ENCODE results near the gene MEX3D. TPM values are rescaled to one million over a fixed set of nuclear protein-coding genes. Genes with fewer than 3 reads are reported as not detected.
"Not testable (repeated sequence)": the region's sequence is repeated elsewhere in the genome, so short reads cannot be mapped to it uniquely, and the experiment has no call there.

Gene MEX3D
- total RNA-seq, 1 donor from 2014 or later, result 134 TPM

GRCh38 chr19:1555487-1556389 is 12.4 kb downstream of the MEX3D start:
- TF ChIP-seq, protein P1, sequence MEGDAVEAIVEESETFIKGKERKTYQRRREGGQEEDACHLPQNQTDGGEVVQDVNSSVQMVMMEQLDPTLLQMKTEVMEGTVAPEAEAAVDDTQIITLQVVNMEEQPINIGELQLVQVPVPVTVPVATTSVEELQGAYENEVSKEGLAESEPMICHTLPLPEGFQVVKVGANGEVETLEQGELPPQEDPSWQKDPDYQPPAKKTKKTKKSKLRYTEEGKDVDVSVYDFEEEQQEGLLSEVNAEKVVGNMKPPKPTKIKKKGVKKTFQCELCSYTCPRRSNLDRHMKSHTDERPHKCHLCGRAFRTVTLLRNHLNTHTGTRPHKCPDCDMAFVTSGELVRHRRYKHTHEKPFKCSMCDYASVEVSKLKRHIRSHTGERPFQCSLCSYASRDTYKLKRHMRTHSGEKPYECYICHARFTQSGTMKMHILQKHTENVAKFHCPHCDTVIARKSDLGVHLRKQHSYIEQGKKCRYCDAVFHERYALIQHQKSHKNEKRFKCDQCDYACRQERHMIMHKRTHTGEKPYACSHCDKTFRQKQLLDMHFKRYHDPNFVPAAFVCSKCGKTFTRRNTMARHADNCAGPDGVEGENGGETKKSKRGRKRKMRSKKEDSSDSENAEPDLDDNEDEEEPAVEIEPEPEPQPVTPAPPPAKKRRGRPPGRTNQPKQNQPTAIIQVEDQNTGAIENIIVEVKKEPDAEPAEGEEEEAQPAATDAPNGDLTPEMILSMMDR (conservative IDR thresholded peaks at IDR 0.05; ENCODE audit: low read depth, low read length), result no peak
- DNase-seq (ENCODE audit: low read depth), result no peak
- no peak overlapping the region for H3K4me3 ChIP-seq (ENCODE audit: low read depth, low read length)

DNA sequence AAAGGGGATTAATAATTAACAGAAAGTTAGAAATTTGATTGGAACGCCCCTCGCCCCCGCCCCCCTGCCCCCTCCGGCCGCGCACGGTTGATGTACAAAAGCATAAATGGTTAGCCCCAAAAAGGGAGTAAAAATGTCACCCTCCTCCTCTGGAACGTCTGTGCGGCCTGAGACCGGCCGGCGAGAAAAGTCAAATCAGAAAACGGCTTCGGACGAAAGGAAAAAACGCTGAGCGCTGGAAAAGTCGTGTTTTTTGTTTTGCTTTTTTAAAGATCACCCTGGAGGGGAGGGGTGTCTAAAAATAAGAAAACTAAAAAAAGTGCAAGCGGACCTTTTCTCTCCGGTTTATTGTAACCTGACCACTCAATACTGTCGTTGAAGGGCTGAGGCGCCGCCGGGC is 13.2 kb downstream of the MEX3D start:
- TF ChIP-seq, protein P1 (conservative IDR thresholded peaks at IDR 0.05; ENCODE audit: low read depth, low read length), result no peak
- no peak for DNase-seq (ENCODE audit: low read depth)
- H3K4me3 ChIP-seq (ENCODE audit: low read depth, low read length), result no peak overlapping the region

GRCh38 chr19:1553415-1553814 is 14.7 kb downstream of the MEX3D start:
- no peak for DNase-seq (ENCODE audit: low read depth)
- TF ChIP-seq, protein P1 (conservative IDR thresholded peaks at IDR 0.05; ENCODE audit: low read depth, low read length), result no peak
- H3K4me3 ChIP-seq (ENCODE audit: low read depth, low read length), result no peak overlapping the region

DNA sequence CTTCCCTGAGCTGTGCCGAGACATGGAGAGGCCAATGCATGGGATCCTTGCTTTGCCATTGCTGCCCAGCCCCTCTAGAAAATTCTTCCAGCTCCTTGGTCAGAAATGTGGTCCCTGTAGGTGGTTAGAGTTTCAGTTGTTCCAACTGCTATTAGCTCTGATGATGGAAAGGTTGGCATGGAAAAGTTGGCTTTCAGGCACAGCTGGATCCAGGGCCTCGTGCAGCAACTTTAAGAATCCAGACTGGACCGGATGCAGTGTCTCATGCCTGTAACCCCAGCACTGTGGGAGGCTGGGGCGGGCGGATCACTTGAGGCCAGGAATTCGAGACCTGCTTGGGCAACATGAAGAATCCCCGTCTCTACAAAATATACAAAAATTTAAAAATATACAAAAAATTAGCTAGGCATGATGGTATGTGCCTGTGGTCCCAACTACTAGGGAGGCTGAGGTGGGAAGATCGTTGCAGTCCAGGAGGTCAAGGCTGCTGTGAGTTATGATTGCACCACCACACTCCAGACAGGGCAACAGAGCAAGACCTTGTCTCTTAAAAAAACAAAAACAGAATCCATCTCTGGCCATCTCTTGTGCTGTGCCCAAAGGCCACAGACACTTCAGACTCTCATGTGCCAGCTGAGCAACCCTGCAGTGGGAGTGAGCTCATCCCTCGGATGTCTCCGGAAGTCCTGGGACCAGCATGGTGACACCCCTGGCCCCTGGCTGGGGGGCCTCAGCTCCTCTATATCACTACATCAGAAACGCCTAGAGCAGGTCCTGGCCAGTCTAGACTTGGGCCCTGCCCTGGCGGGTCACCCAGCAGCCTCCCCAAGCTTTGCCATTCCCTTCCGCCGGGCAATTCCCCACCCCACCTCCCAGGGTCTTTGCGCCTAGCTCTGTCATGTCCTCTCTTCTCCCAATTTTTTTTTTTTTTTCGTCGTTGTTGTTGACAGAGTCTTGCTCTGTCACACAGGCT is 16.8 kb downstream of the MEX3D start:
- no peak for DNase-seq (ENCODE audit: low read depth)
- no peak overlapping the region for H3K4me3 ChIP-seq (ENCODE audit: low read depth, low read length)
- TF ChIP-seq, protein P1 (conservative IDR thresholded peaks at IDR 0.05; ENCODE audit: low read depth, low read length), result no peak

- TF ChIP-seq, protein P1 (conservative IDR thresholded peaks at IDR 0.05; ENCODE audit: low read depth, low read length), result no peak
- no peak overlapping the region for H3K4me3 ChIP-seq (ENCODE audit: low read depth, low read length)
- no peak for DNase-seq (ENCODE audit: low read depth)
Measured at GRCh38 chr19:1549332-1549945, 18.7 kb downstream of the MEX3D start.

GRCh38 chr19:1540365-1540925 is 27.7 kb downstream of the MEX3D start:
- H3K4me3 ChIP-seq (ENCODE audit: low read depth, low read length), result no peak overlapping the region
- TF ChIP-seq, protein P1 (conservative IDR thresholded peaks at IDR 0.05; ENCODE audit: low read depth, low read length), result no peak
- DNase-seq (ENCODE audit: low read depth), result no peak

DNA sequence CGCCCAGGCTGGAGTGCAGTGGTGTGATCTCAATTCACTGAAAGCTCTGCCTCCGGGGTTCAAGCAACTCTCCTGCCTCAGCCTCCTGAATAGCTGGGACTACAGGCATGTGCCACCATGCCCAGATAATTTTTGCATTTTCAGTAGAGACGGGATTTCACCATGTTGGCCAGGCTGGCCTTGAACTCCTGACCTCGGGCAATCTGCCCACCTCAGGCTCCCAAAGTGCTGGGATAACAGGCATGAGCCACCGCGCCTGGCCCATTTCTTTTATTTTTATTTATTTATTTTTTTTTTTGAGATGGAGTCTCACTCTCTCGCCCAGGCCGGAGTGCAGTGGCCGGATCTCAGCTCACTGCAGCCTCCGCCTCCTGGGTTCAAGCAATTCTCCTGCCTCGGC is 28.4 kb downstream of the MEX3D start:
- DNase-seq (ENCODE audit: low read depth); H3K4me3 ChIP-seq (ENCODE audit: low read depth, low read length): not testable (repeated sequence)

Measured in epithelial cell of proximal tubule (primary cell).